Measurements from ENCODE around the gene MED12.

GRCh38 chrX:71081330-71082123, 36.9 kb upstream of the MED12 start:
- TF ChIP-seq CTCF (IDR thresholded peaks at IDR 0.05; ENCODE audit: control extremely low read depth in 1 of 3, insufficient read depth in 1 of 3, low read depth in 1 of 3, low read length in 3 of 3) (no peak), EZH2 (IDR thresholded peaks at IDR 0.05; ENCODE audit: low read depth, low read length, severe bottlenecking) (no peak), POLR2A (IDR thresholded peaks at IDR 0.05; ENCODE audit: control extremely low read depth in 1 of 2, low read depth in 2 of 2, low read length in 2 of 2) (no peak), TBP (IDR thresholded peaks at IDR 0.05; ENCODE audit: low read depth, low read length) (no peak), RBBP5 (IDR thresholded peaks at IDR 0.05; ENCODE audit: borderline replicate concordance, low read depth, low read length) (no peak), SRF (IDR thresholded peaks at IDR 0.05; ENCODE audit: low read depth, low read length) (no peak), SP1 (IDR thresholded peaks at IDR 0.05; ENCODE audit: low read depth, low read length) (no peak), MAX (IDR thresholded peaks at IDR 0.05) (no peak), RAD21 (IDR thresholded peaks at IDR 0.05 in 1 of 2, conservative IDR thresholded peaks at IDR 0.05 in 1 of 2; ENCODE audit: low read depth in 2 of 2, low read length in 2 of 2) (no peak)

All from H1 (cell line).